PC-9 (cell line): ENCODE measurements around the gene PPP1R3D.

Source experiments
- CTCF ChIP-seq: fragments of 200-600 bp; sonication (generic); conservative IDR thresholded peaks from 2 replicates; pipeline ENCODE4 v1.6.1; 2017; ENCODE audit warnings: mixed run types, antibody characterized with exemption, mild to moderate bottlenecking, moderate library complexity
- EZH2 ChIP-seq: fragments of 200-600 bp; sonication (generic); IDR thresholded peaks from 2 replicates; pipeline ENCODE4 v1.8.0; 2017; ENCODE audit warnings: antibody characterized with exemption, low read depth

GRCh38 chr20:59971428-59971827 is 31.3 kb upstream of the PPP1R3D start:
- no peak for TF ChIP-seq CTCF
- TF ChIP-seq EZH2, result no peak
